ENCODE measurements around the gene KDM5B. TPM values are rescaled to one million over a fixed set of nuclear protein-coding genes. Genes with fewer than 3 reads are reported as not detected.

KDM5B gene
- total and polyA plus RNA-seq, 2 donors from 2014 or later: 10.7 to 55.5 TPM

DNA sequence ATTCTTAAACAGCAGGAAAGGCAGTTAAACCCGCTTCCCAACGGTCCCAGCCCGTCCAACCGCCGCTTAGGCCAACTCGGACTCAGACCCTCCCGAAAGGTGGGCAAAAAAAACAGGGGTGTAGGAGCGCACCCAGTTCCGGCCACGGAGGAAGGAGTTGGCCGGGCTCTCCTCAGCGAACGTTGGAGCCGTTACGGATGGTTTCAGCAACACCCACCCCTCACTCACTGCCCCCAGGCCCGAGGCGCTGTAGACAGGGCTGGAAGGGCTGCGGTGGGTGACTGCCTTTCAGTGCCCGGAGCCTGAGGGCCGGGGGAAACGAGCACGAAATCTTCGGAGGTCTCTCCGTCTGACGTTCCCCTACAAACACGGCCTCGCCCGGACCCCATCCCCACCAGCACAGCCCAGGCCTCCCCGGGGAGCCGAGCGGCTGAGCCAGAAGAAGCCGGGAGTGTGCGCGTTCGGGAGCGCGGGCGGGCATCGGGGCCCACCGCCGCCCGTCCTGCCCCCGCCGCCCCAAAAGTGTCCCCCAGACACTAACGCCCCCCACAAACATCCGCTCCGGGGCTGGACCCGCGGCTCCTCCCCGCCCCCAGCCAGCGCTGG lies 1.3 kb downstream of the KDM5B start:
- no peak for TF ChIP-seq CTCF (IDR thresholded peaks at IDR 0.05; ENCODE audit: borderline replicate concordance, extremely low read depth, insufficient read depth)
- intact Hi-C loops (cut with DNase I): no loop called here

DNA sequence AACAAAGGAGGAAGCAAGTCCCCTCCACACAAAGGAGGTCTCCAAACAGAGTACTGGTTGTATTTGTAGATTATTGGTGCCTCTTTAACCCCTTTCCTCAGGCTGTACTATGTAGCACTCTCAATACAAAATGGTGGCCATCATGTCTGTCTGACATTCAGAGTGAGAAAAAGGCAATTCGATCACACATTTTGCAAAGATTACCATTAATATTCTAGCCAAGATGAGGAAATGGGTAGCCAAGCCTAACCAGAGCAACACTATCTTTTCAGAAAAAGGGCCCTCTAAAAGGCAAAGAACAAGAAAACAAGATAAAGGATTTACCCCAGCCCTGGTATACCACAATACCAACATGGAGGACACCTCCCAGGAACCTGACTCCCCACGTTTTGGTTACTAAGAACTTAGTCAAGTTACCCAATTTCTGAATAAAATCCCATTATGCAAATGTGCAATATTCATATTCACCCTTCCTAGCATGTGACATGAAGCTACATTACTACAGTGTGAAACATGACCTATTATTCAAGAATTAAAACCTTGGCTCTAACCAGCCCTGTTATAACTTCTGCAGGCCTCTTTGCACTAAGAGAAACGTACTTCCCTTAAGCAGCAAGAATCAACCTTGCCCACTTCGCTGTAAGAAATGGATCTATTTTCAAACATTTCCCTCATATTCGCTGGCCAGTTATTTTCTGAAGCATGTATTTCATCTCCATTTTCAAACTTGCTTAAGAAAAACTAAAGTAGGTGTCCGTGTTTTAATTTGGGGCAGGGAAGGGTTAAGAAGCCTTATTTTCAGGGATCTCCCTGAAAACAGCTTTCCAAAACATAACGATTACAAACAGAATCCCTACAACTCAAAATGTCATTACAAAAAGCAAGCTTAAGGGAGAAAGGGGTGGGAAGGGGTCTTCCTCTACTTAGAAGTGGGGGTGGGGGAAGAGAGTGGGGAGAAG lies 2.1 kb downstream of the KDM5B start:
- TF ChIP-seq CTCF (IDR thresholded peaks at IDR 0.05; ENCODE audit: borderline replicate concordance, extremely low read depth, insufficient read depth): no peak
- H3K9me3 ChIP-seq (ENCODE audit: control insufficient read depth in 2 of 3, insufficient read depth in 1 of 3, low read length in 3 of 3): no peaks in the 10 kb centered on the region
- H3K4me3 ChIP-seq (ENCODE audit: low read length in 3 of 3): peak overlapping the region; percentile 78 to 84 (median 80)
- H3K27ac ChIP-seq (ENCODE audit: low read depth in 2 of 2, low read length in 2 of 2): peak overlapping the region in 1 of 2 donors; percentile 54
- no peaks in the 10 kb centered on the region for H3K27me3 ChIP-seq (ENCODE audit: control insufficient read depth, insufficient read depth, low read length)
- no peaks in the 10 kb centered on the region for H3K36me3 ChIP-seq (ENCODE audit: control insufficient read depth in 2 of 3, insufficient read depth in 3 of 3, low read length in 3 of 3)
- FAIRE-seq (no peak), DNase-seq (peak in 1 of 5 donors; percentile 48)
- peaks cover 0 to 10% (median 0%) of the 10 kb centered on the region in 3 donors for H3K4me1 ChIP-seq (ENCODE audit: control insufficient read depth in 2 of 3, insufficient read depth in 2 of 3, low read depth in 1 of 3, low read length in 3 of 3)
- intact Hi-C loops (cut with DNase I): no loop called here
- peak overlapping the region in 2 of 3 donors; percentile 67 to 81 for H3K9ac ChIP-seq (ENCODE audit: low read length in 3 of 3)

More for the DNA sequence above, 1.3 kb downstream of the KDM5B start:
- Histone ChIP-seq H3K9me3 (ENCODE audit: control insufficient read depth in 2 of 3, insufficient read depth in 1 of 3, low read length in 3 of 3) (no peaks in the 10 kb centered on the region), H3K4me1 (ENCODE audit: control insufficient read depth in 2 of 3, insufficient read depth in 2 of 3, low read depth in 1 of 3, low read length in 3 of 3) (peaks cover 0 to 14% (median 0%) of the 10 kb centered on the region in 3 donors), H3K27me3 (ENCODE audit: control insufficient read depth, insufficient read depth, low read length) (no peaks in the 10 kb centered on the region), H3K4me3 (ENCODE audit: low read length in 3 of 3) (peak overlapping the region; percentile 78 to 84 (median 80)), H3K27ac (ENCODE audit: low read depth in 2 of 2, low read length in 2 of 2) (peak overlapping the region in 1 of 2 donors; percentile 54), H3K36me3 (ENCODE audit: control insufficient read depth in 2 of 3, insufficient read depth in 3 of 3, low read length in 3 of 3) (no peaks in the 10 kb centered on the region), H3K9ac (ENCODE audit: low read length in 3 of 3) (peak overlapping the region; percentile 67 to 81 (median 67))
- peak; percentile 60 to 76 (median 70) for DNase-seq
- FAIRE-seq: no peak

DNA sequence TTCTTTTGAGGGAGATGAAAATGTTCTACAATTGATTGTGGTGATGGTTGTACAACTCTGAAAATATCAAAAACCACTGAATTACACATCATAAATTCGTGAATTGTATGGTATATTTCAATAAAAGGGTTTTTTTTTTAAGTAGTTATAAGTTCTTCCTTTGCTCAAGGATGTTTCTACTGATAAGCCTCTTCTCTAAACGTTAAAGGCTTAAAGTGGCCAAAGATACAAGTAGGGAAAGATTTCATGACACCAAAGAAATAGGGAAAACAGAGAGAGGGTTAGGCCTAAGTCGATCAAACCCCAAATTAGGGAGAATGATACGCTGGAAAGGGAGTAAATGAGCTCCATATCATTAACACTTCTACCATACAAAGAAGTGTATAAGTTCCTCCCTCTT lies 4.1 kb downstream of the KDM5B start:
- no peak for FAIRE-seq
- intact Hi-C loops (cut with DNase I): no loop called here
- H3K4me3 ChIP-seq (ENCODE audit: low read length in 3 of 3): no peak overlapping the region
- DNase-seq: no peak
- H3K36me3 ChIP-seq (ENCODE audit: control insufficient read depth in 2 of 3, insufficient read depth in 3 of 3, low read length in 3 of 3): no peaks in the 10 kb centered on the region
- H3K27me3 ChIP-seq (ENCODE audit: control insufficient read depth, insufficient read depth, low read length): no peaks in the 10 kb centered on the region
- H3K9ac ChIP-seq (ENCODE audit: low read length in 3 of 3): no peak overlapping the region
- peaks cover 0 to 10% (median 0%) of the 10 kb centered on the region in 3 donors for H3K4me1 ChIP-seq (ENCODE audit: control insufficient read depth in 2 of 3, insufficient read depth in 2 of 3, low read depth in 1 of 3, low read length in 3 of 3)
- H3K27ac ChIP-seq (ENCODE audit: low read depth in 2 of 2, low read length in 2 of 2): no peak overlapping the region
- no peaks in the 10 kb centered on the region for H3K9me3 ChIP-seq (ENCODE audit: control insufficient read depth in 2 of 3, insufficient read depth in 1 of 3, low read length in 3 of 3)
- no peak for TF ChIP-seq CTCF (IDR thresholded peaks at IDR 0.05; ENCODE audit: borderline replicate concordance, extremely low read depth, insufficient read depth)

All from kidney (tissue), 14 donors.